Heart right ventricle (tissue), 16 donors: Measurements from ENCODE around the gene PVALEF. TPM values are rescaled to one million over a fixed set of nuclear protein-coding genes. Genes with fewer than 3 reads are reported as not detected.

Source experiments
- ATAC-seq, 8 donors: fragments of 200-7000 bp; cut with Tn5 transposase; one replicate each; pipeline ENCODE4 v1.9.1; 2020; ENCODE audit warnings: mild to moderate bottlenecking in 8 of 8, moderate library complexity in 8 of 8, moderate number of reproducible peaks in 1 of 8
- DNase-seq, 2 donors: peaks; one replicate each; pipeline ENCODE4 v3.0.0-alpha.2; 2020
- H3K27ac ChIP-seq, 10 donors: fragments of 200-600 bp; sonication (generic) in 2 of 10; one replicate each; pipeline versions ENCODE4 v1.5.0 to v1.8.0; 2020 to 2022; ENCODE audit warnings: mild to moderate bottlenecking in 3 of 10
- H3K27me3 ChIP-seq, 7 donors: fragments of 200-600 bp; one replicate each; pipeline ENCODE4 v1.8.0; 2021 to 2022; ENCODE audit warnings: mild to moderate bottlenecking in 2 of 7
- H3K36me3 ChIP-seq, 9 donors: fragments of 200-600 bp; sonication (generic) in 1 of 9; one replicate each; pipeline versions ENCODE4 v1.5.0 to v1.8.0; 2020 to 2022; ENCODE audit warnings: mild to moderate bottlenecking in 2 of 9
- H3K4me1 ChIP-seq, 9 donors: fragments of 200-600 bp; sonication (generic) in 1 of 9; one replicate each; pipeline versions ENCODE4 v1.5.0 to v1.8.0; 2020 to 2022; ENCODE audit warnings: mild to moderate bottlenecking in 4 of 9
- H3K4me3 ChIP-seq, 10 donors: fragments of 200-600 bp; sonication (generic) in 2 of 10; one replicate each; pipeline versions ENCODE4 v1.5.0 to v1.8.0; 2020 to 2022; ENCODE audit warnings: mild to moderate bottlenecking in 7 of 10, moderate library complexity in 2 of 10
- H3K9me3 ChIP-seq, 11 donors: fragments of 200-600 bp in 10 of 11; sonication (generic) in 2 of 11; one replicate each; pipeline versions ENCODE4 v1.5.0 to v1.8.0; 2013 to 2022; ENCODE audit warnings: mild to moderate bottlenecking in 2 of 11, control low read depth in 1 of 11, moderate library complexity in 1 of 11
- CTCF ChIP-seq, 9 donors: fragments of 200-600 bp; sonication (generic) in 2 of 9; IDR thresholded peaks; one replicate each; pipeline versions ENCODE4 v1.5.0 to v1.8.0; 2021 to 2022; ENCODE audit warnings: antibody characterized with exemption in 9 of 9, mild to moderate bottlenecking in 5 of 9, moderate library complexity in 1 of 9
- WGBS, 2 donors: extraction: QIAGEN DNeasy Blood & Tissue Kit; methylation state at CpG; one replicate each; pipeline ENCODE4 v1.1.7; 2013; ENCODE audit warnings: inconsistent platforms in 1 of 2; 5-methylcytosine and 5-hydroxymethylcytosine counted together
- intact Hi-C, 10 donors: fragments of 100-400 bp; cut with DNase I; formaldehyde crosslinking; loops; one replicate each; pipeline versions ENCODE4 v1.11.1 to v1.14.2; 2022
- polyA plus RNA-seq, 2 donors: library from polyadenylated mRNA; stranded (reverse); fragments of 200-250 nt; gene quantifications; one replicate each; pipeline ENCODE4 v1.2.3, GENCODE V29; 2013
- total RNA-seq, 10 donors: library from RNA; stranded (reverse); fragmentation: NEBNext Ultra II Directional in 3 of 10; extraction: Animal tissue kit (Norgen Biotek cat#: 25700) in 3 of 10; gene quantifications; one replicate each; pipeline versions ENCODE4 v1.2.1 to v1.2.4, GENCODE V29; 2021 to 2023
- donor health status: Arrhythmogenic right ventricular cardiomyopathy.
- donor health status: ischemic (EF 13 %, LVEDD 7.1; RV severe dilation, severe dysfunction).
- donor health status: healthy with polysubstance abuse.
- donor health status: DM: no; HTN: yes; CAD: no.
- donor health status: DM: no; HTN: no; CAD: no.
- donor health status: ischemic (EF 25% LVEDD 6.9; RV normal size, moderate dysfunction).
- donor health status: ischemic (EF 25% LVEDD 5.7; RV mildly dilated, moderate dysfunction).
- donor health status: healthy.
- donor health status: DM: yes; HTN: yes; CAD: no.
- donor health status: Ischemic cardiomyopathy.
- donor health status: ischemic (EF 35%, LVEDD 5.7; RV mildly dilated, moderate dysfunction).
- donor health status: nonischemic (EF 11% LVEDD 7.7; RV severe dilation, severe dysfunction).
- donor health status: DM: yes; HTN: yes; CAD: no.
- donor health status: PGD.
- donor health status: ischemic (EF 29% LVEDD 5.4; RV normal size, mild dysfunction).
- donor health status: nonischemic (EF 23%, LVEDD 6.1; RV moderate dilation, normal function).

PVALEF gene
- total and polyA plus RNA-seq, 12 donors = not detected

- 83 to 87% methylated on average over 22 of the region's 22 CpGs for WGBS, 2 donors
- Histone ChIP-seq H3K4me1 (peaks cover 0 to 4% (median 0%) of the 10 kb centered on the region in 9 donors), H3K27ac (no peak overlapping the region), H3K36me3 (no peaks in the 10 kb centered on the region), H3K9me3 (no peaks in the 10 kb centered on the region), H3K4me3 (no peak overlapping the region), H3K27me3 (no peaks in the 10 kb centered on the region)
- intact Hi-C loops = no loop called here
- TF ChIP-seq CTCF (IDR thresholded peaks at IDR 0.05) = no peak
- no peak for DNase-seq
- no peak for ATAC-seq
Measured at GRCh38 chr17:81132770-81133723, 32.3 kb upstream of the PVALEF start.

- H3K27me3 ChIP-seq = no peaks in the 10 kb centered on the region
- H3K36me3 ChIP-seq = no peaks in the 10 kb centered on the region
- peaks cover 0 to 4% (median 0%) of the 10 kb centered on the region in 9 donors for H3K4me1 ChIP-seq
- intact Hi-C loops = no loop called here
- H3K4me3 ChIP-seq = no peak overlapping the region
- DNase-seq (no peak), ATAC-seq (no peak)
- no peak for TF ChIP-seq CTCF (IDR thresholded peaks at IDR 0.05)
- whole genome bisulfite sequencing, 2 donors = 82 to 88% methylated on average over 28 of the region's 28 CpGs
- H3K9me3 ChIP-seq = no peaks in the 10 kb centered on the region
- H3K27ac ChIP-seq = no peak overlapping the region
Measured at GRCh38 chr17:81134064-81134781, 31.1 kb upstream of the PVALEF start.

- TF ChIP-seq CTCF (IDR thresholded peaks at IDR 0.05) = no peak
- Histone ChIP-seq H3K27ac (no peak overlapping the region), H3K27me3 (no peaks in the 10 kb centered on the region), H3K9me3 (no peaks in the 10 kb centered on the region), H3K36me3 (no peaks in the 10 kb centered on the region), H3K4me3 (no peak overlapping the region), H3K4me1 (peaks cover 0 to 4% (median 0%) of the 10 kb centered on the region in 9 donors)
- no peak for ATAC-seq
- WGBS, 2 donors = 79 to 84% methylated on average over 28 of the region's 28 CpGs
- intact Hi-C loops = no loop called here
- DNase-seq = no peak
Measured at GRCh38 chr17:81135505-81136278, 29.6 kb upstream of the PVALEF start.

GRCh38 chr17:81136366-81136765, 28.9 kb upstream of the PVALEF start:
- Histone ChIP-seq H3K27me3 (no peaks in the 10 kb centered on the region), H3K27ac (no peak overlapping the region), H3K4me3 (no peak overlapping the region), H3K9me3 (no peaks in the 10 kb centered on the region), H3K4me1 (peaks cover 0 to 4% (median 0%) of the 10 kb centered on the region in 9 donors), H3K36me3 (no peaks in the 10 kb centered on the region)
- ATAC-seq (no peak), DNase-seq (no peak)
- intact Hi-C loops = no loop called here
- 79 to 82% methylated on average over 8 of the region's 8 CpGs for WGBS, 2 donors
- TF ChIP-seq CTCF (IDR thresholded peaks at IDR 0.05) = no peak
